ENCODE results near the gene CD200R1.

The CD200R1 gene, protein sequence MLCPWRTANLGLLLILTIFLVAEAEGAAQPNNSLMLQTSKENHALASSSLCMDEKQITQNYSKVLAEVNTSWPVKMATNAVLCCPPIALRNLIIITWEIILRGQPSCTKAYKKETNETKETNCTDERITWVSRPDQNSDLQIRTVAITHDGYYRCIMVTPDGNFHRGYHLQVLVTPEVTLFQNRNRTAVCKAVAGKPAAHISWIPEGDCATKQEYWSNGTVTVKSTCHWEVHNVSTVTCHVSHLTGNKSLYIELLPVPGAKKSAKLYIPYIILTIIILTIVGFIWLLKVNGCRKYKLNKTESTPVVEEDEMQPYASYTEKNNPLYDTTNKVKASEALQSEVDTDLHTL

DNA sequence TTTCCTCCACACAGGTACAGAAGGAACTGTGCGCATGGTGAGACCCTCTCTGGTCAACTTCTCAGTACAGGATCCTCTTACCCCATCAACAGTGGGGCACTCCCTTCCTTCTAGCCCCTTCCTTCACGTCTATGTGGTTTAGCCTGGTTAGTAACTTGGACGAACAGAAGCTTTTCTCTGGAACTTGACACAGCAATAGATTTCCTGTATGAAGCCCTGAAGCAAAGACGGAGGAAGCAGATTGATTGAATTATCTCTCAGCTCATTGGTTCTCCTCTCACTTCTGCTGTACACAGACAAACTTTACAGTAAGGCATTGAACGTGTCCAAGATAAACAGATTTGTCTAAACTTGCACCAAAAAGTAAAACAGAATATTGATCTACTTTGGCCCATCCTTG lies at the start of gene CD200R1:
TSS of gene CD200R1 (minus strand) at position 210 of the 400 bp plus-strand sequence. CDS start 246 bp downstream, outside the sequence.
- DNase-seq: no peak

DNA sequence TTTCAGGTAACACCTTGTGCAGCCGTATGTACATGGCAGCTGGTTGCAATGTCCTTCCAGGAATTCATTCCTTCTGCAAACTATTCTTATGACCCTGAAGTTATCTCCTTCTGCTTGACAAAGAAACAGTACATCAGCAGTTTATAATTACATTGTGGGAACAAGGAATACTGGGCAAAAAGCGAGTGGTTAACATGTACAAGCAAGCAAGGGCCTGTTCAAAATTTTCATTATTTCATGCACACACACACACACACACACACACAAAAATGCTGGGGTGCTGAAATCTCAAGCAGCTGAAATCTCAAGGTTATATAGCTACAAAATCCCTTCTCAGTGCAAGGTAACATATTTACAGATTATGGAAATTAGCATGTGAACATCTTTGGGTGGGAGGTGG lies 46.6 kb upstream of the CD200R1 start:
- DNase-seq: no peak

DNA sequence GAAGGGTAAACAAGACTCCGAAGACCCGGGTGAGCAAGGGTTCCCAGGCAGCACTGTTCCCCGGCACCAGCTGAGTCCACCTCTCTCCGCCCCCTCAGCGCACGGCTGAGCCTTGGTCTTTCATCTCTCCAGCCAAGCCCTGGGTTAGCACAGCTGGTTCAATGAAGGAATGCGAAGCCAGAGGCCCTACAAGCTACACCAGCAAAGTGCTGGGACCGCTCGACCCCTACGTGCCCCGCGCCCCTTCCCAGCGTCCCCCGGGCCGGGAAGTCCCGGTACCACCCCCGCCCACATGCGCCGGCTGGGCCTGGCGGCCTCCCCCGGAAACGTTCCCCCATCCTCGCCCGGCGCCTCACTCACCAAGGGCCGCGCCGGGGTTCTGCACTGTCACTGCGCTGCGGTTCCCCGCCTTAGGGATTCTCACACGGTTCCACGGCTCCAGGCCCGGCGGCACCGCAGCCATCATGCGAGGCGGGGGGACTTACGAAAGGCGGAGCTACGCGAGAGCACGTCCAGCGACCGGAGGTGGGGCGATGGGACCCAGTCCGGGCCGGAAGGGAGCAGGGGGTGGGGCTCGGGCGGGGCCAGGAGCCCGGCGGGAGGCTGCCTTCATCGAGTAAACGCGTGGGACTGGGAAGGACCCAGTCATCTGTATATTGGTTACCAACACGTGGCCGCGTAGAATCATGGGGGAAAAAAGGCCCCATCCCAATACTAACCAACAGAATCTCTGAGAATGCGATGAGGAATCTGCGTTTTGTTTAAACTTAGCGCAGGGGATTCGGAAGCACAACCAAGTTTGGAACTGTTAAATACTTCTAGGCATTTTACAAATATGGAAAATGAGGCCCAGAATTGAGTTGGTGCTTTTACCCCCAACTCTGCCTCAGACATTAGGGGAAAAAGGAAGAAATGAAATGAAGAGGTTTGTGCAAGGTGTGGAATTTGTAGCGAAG lies 44.6 kb upstream of the CD200R1 start:
- DNase-seq: peak; percentile 89

DNA sequence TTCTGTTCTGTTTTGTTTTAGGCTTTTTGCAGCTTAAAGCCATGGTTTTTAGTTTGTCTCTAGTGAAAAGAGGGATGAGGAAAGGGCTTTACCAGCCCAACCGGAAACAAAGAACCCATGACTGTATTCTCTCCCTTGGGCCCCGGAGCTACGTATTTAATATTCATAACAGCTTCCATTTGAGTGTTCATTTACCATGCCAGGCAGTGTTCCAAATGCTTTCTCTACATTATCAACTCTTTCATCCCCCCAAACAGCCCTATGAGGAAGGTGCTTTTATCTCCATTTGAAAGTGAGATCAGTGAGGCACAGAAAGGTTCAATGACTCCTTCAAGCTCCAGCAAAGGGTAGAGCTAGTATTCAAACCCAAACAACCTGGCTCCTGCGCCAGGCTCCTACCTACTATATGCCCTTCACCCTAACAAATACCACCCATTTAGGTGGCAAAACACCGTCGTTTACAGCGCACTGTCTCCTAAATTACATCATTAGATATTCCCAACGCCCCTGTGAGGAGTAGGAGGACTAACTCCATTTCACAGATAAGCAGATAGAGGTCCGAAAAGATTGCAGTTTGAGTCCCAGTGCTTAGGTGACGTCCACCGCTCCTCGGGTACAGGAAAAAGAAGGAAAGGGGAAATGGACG lies 43.8 kb upstream of the CD200R1 start:
- DNase-seq: no peak

DNA sequence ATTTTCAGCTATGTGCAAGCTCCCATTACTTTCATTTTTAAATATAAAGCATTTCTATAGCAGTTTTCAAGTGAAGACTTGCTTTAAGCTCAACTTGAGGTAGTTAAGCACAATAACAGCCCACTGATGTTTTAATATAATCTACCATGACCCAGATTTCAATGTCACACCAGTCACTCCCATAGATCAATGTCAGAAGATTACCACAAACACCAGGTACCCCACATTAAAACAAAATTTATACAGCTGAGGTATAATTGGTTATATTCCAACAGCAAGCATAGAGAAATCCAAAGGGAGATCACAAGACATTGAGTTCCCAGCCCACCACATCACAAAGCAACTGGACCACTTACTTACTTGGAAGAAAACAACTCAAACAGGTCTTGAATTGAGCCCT lies 38.7 kb upstream of the CD200R1 start:
- no peak for DNase-seq

DNA sequence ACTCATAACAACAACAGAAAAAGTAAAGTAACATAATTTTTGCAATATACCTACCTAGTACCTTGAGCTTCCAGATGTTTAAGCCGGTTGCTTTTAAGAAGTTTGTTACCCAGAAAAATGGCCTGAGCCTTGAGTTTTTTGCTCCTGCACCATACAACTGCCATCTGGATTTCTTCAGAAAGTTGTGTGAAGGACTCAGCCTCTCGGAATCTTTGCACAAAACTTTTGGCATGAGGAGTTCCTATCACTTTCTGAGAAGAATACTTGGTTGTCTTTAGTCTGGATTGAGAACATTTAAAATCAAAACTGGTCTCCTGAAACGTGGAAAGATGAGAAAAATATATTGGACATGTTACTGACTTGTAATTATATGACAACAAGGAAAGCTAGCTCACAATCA lies 33.2 kb upstream of the CD200R1 start:
- no peak for DNase-seq

DNA sequence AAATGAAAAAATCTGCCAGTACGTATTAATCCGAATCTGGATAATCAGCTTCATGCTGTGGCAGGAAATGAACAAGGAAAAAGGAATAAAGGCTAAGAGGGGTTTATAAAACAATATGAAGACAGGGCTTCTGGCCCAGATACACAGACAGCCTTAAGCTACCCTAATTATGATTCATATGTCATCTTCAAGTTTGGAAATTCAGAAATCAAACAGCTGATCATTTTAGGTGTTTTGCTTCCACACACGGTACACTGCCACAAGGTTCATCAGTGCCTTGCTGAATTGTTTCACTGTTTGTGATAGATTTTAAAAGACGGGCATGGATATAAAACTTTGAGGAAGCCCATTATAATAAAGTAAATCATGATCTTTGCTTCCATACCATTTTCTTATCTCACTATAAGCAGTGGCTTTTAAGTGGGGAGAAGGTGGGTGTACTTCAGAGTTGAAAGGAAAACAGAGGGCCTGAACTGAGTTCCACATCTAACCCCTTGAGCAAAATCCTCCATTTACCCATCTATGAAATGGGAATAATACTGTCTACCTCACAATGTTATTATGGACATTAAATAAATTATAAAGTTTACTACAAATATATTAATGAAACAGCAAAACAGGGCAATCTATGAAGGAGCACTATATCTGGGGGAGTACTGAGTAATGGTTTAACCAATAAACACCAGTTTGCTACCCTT lies 31.6 kb upstream of the CD200R1 start:
- no peak for DNase-seq

DNA sequence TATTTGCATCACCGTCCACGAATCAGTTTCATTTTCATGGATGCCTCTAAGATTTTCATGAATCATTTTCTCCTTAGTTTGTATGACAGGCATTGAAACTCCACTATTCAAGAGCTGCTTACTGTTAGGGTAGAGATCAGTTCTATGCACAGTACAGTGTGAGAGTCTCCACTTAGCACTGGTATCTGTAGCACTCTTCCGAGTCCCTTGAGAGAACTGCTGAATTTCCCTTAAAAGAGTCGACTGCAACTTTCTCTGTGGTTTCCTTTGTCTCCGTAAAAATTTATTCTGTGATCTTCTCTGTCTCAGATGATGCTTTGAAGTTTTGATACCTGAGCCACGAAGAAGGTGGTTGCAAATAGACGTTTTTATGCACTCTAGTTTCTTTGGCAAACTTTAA lies 30.7 kb upstream of the CD200R1 start:
- no peak for DNase-seq

DNA sequence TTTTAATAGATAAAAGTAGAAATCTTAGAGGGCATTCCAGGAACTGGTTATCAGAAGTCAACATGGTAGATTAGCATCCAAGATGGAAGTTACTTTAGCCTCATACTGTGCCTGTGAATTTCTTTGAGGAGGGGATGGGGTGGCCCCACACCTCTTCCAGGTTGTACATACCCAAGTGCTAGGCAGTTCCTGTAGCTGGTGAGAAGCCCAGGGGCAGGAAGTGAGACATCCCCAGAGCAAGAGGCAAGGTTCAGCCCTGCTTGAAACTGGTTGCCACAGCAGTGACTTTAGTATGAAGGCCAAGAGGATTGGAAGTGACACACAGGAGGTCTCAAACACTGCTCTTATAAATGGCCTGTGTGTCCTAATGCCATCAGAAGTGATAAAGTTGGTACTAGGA lies 27.8 kb upstream of the CD200R1 start:
- DNase-seq: no peak

DNA sequence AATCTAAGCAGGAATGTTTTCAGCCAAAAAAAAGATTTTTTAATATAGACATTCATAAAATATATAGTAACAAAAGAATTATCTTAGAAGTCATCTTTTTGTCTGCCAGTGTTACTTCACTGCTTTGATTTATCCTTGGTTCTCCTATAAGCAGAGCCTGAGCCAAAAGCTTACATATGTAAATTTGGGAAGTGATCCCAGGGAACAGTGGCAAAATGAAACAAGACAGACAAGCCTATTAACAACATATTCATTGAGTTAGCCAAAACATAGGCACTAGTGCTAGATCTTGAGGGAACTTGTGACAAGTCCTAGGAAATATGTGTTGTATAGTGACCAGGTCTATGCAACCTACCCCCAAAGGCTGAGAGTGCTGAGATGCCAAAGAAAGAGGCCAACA lies 27.1 kb upstream of the CD200R1 start:
- DNase-seq: no peak

DNA sequence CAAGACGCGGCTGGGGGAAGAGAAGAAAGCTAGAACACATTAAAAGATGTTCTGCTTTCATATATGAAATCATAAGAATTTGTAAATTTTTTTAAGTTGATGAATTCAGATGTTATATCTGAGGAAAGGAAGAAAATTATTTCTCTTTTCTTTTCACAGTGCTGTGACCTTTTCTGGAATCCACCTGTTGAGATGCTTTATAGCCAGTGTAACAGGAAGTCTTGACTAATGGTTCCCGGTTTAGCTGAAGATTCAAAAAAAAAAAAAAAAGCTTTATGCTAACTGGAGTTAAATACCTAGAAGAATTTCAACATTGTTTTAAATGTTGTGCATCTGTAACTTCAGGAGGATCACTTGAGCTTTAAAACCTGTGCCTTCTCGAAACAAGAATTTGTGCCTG lies 25.8 kb upstream of the CD200R1 start:
- DNase-seq: no peak

DNA sequence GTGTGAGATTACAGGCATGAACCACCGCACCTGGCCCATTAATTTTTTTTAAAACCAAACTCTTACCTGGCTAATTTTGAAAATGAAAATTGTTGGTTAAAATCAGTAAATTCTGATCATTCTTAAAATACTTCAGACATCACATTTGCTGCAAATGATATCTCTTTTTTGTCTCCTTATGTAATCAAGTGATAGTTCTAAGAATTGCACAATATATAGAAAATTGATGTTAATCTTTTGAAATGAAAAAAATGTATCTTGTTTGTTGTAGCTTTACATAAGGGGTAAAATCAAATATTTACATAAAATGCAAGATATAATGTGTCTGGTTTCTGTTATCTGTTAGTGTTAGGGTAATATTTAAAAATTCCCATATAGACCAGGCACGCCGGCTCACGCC lies 20.9 kb upstream of the CD200R1 start:
- DNase-seq: no peak

DNA sequence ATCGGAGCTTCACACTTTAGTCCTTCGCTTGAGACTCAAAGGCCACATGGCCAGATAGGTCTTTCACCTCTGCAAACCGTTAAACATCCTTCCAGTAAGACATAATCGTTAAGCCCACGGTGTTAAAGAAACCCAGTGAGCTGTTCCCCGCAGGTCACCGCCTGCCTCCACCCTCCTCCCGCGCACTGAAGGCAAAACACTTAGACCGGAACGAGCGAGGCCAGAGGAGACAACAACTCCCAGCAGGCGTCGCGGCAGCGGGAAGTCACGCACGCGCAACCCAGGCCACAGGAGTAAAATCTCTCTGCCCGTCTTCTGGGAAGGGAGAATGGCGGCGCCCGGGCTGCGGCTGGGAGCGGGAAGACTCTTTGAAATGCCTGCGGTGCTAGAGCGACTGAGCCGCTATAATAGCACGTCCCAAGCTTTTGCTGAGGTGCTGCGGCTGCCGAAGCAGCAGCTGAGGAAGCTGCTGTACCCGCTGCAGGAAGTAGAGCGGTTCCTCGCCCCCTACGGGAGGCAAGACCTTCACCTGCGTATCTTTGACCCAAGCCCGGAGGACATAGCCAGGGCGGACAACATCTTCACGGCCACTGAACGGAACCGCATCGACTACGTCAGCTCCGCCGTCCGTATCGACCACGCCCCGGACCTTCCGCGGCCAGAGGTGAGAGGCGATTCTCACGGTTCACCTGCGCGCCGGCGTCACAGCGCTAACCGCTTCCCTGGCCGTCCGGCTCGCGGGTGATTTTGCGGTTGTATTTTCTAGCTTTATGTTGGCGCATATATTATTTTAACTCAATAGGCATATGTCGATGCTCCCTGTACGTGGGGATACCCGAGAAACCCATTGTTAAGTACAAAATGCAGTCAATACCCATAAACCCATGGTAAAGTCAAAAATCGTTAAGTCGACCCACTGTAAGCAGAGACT lies 16.0 kb upstream of the CD200R1 start, which contains the start of gene GTPBP8:
TSS of gene GTPBP8 (plus strand) at position 313 of the 931 bp plus-strand sequence. CDS start at position 329, 16 bp downstream.
- DNase-seq: peak; percentile 85

DNA sequence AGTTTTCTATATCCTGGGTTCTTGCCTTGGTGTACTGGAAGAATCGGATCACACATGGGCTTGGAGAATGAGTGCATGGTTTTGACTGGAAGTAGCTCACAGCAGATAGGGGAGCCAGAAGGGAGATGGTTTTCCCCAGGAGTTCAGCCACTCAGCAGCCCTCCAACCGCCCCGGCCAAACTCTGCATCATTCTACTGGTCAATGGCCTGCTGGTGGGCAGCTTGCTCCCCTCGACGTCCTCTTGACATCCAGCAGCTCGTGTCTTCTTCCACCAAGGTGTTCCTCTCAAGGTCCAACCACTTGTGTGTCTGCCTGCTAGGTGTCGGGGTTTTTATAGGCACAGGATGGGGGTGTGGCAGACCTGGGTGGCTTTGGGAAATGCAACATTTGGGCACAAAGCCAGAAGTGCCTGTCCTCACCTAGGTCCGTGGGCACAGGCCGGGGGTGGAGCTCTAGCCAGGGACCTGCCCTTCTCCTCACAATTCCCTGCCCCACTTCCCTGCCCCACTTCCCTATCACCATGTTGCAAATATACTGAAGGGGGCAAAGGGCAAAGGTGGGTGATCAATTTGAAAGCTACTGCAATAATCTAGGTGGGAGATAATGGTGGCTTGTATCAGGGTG lies 12.9 kb upstream of the CD200R1 start:
- DNase-seq: no peak

DNA sequence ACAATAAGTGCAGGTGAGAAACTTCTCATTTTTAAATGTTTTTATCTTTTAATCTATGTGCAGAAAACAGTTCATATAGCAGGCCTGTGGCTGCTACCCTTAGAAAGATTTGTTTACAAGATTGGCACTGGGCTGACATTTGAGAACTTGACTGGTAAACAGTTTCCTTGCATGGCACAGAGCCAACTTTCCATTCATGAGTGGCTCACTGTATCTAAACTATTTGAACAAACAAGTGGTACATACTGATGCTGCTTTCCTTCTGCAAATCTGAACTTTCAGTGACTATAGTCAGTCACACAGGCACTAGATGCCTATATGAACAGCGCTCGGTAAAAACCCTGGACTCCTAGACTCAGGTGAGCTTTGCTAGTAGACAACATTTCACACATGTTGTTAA lies 9.6 kb upstream of the CD200R1 start:
- peak; percentile 48 for DNase-seq

DNA sequence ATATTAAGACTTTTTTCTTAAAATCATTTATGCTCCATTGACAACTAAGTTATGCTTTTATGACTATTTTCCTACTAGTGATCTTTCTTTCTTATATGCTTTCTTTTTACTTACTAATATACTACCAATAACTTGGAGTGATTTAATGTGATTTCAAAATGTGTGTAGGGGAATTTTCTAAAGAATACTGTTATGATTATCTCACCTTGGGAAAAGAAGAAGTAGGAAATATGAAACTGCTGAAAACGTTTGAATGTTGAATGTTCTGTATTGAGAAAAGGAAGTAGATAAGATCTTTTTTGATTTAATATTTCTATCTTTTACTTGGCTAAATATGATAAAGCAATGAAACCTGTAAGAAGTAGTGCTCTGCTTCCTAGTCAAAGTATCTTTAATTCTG lies 7.8 kb upstream of the CD200R1 start:
- DNase-seq: no peak

DNA sequence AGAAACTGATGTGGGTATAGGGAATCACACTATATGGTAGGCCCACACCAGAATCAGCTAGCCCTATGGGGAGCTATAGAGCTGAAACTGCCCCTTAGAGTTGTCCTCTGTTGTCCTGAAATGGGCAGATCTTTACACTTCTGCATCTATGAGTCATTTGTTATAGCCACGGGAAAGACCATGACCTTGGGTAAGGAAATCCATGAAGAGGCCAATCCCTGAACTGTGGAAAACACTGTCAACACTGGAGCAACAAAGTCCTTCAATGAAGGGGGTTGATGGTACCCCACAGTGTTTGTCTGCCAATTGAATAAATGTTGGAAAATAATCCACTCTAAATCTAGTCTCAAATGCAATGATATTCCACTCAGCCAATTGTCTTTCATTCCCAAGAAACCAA lies 5.2 kb upstream of the CD200R1 start:
- DNase-seq: no peak

DNA sequence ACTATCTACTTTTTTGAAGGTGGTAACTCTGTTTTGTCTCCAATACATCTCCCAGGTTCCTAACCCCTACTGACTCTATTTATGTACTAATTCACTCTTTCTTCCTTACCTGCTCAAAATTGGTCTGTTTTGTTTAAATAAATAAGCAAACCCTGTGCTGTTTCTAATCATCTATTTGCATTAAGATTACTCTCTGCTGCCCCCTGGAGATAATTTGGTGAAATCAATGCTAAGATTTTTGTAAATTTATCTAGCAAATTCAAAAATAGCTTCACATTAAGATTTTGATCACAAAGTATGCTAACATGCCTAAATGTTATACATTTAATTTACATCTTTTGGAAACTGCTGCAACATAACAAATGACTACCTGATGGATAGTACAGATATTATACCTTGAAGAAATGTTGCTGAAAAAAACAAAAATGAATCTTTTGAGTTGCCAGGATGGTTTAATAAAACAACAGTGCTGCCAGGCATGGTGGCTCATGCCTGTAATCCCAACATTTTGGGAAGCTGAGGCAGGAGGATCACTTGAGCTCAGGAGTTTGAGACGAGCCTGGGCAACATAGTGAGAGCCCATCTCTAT lies 4.4 kb upstream of the CD200R1 start:
- DNase-seq: peak; percentile 6

DNA sequence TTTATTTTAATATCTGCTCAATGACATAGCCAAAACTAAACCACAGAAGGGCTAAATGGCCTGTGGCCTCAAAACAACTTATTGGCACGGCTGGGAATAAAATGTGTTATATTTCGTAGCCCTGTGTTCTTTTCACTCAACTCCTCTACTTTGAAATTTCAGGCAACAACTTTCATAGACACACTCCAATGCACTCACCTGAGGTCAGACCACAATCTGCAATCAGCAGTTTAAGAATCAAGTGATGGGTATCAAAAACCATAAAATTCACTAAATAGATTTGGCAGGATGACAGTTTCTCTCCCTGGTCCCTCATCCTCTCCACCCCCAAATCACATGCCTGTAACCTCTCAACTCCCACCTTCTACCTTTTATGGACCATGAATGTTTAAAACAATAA lies 2.0 kb upstream of the CD200R1 start:
- DNase-seq: no peak

DNA sequence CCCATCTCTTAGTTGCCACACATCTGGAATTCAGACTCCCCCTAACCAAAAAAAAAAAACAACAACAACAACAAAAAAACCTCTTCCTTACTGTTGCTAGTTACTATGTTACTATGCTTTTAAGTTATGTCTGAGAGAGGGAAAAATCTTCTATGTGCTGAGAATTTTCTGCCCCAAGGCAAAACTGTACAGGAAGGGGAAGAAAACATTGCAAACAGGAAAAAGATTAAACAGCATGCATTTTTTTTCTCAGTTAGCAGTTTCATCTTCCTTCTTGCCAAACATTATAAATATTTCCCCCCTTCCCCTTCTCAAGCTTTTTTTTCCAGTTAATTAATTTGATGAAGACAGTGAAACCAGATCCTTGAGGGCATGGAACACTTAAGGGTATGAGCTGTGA lies 1.1 kb upstream of the CD200R1 start:
- DNase-seq: no peak

DNA sequence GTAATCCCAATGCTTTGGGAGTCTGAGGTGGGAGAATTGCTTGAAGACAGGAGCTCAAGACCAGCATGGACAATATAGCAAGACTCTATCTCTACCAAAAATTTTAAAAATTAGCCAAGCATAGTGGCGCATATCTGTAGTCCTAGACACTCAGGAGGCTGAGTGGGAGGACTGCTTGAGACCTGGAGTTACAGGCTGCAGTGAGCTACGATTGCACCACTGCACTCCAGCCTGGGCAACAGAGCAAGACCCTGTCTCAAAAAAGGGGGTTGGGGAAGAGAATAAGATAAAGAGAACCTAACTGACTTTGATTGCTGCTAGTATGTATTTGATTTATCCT lies 755 bp downstream of the CD200R1 start:
- no peak for DNase-seq
